NCI-H446 treated with DMSO at 0.1 percent for 48 hours (cell line): Measurements from ENCODE around the gene ONECUT2.

Experiments
- DNase-seq: peaks from one replicate; lab custom pipeline; 2025; lab: John Stamatoyannopoulos, UW

The ONECUT2 gene

GRCh38 chr18:57431467-57432080 lies 3.6 kb upstream of the ONECUT2 start:
- no peak for DNase-seq

GRCh38 chr18:57432140-57432539 lies 3.0 kb upstream of the ONECUT2 start:
- DNase-seq, result no peak

- no peak for DNase-seq
Measured at GRCh38 chr18:57432751-57433400, 2.3 kb upstream of the ONECUT2 start.

GRCh38 chr18:57433482-57433881 lies 1.7 kb upstream of the ONECUT2 start:
- DNase-seq, result no peak

GRCh38 chr18:57433934-57434535 lies 1.1 kb upstream of the ONECUT2 start:
- no peak for DNase-seq

- DNase-seq, result no peak
Measured at GRCh38 chr18:57435846-57436190, 644 bp downstream of the ONECUT2 start.

GRCh38 chr18:57436191-57436964 lies 1.2 kb downstream of the ONECUT2 start:
- DNase-seq, result no peak

- DNase-seq, result no peak
Measured at GRCh38 chr18:57436965-57437333, 1.8 kb downstream of the ONECUT2 start.

- no peak for DNase-seq
Measured at GRCh38 chr18:57437402-57437765, 2.2 kb downstream of the ONECUT2 start.

- DNase-seq, result peak; percentile 59
Measured at GRCh38 chr18:57437766-57438671, 2.8 kb downstream of the ONECUT2 start.

GRCh38 chr18:57438743-57439608 lies 3.8 kb downstream of the ONECUT2 start:
- DNase-seq, result no peak

GRCh38 chr18:57439609-57439968 lies 4.4 kb downstream of the ONECUT2 start:
- no peak for DNase-seq

- no peak for DNase-seq
Measured at GRCh38 chr18:57439985-57440330, 4.8 kb downstream of the ONECUT2 start.

GRCh38 chr18:57440331-57441070 lies 5.3 kb downstream of the ONECUT2 start:
- no peak for DNase-seq

- DNase-seq, result no peak
Measured at GRCh38 chr18:57441071-57441794, 6.1 kb downstream of the ONECUT2 start.

- no peak for DNase-seq
Measured at GRCh38 chr18:57443247-57443646, 8.1 kb downstream of the ONECUT2 start.

- DNase-seq, result no peak
Measured at GRCh38 chr18:57443702-57444101, 8.5 kb downstream of the ONECUT2 start.

GRCh38 chr18:57444301-57444759 lies 9.2 kb downstream of the ONECUT2 start:
- no peak for DNase-seq

GRCh38 chr18:57445488-57446319 lies 10.5 kb downstream of the ONECUT2 start:
- DNase-seq, result no peak
